IPS-18a (cell line): Measurements from ENCODE around the gene C16orf86.

Source experiments
- H3K27ac ChIP-seq: one replicate; pipeline ENCODE4 v1.5.1; 2013; ENCODE audit warnings: low read length
- H3K27me3 ChIP-seq: one replicate; pipeline ENCODE4 v1.6.1; 2013; ENCODE audit warnings: mild to moderate bottlenecking, low read length; ENCODE audit not compliant: control insufficient read depth, insufficient read depth
- H3K36me3 ChIP-seq: one replicate; pipeline ENCODE4 v1.6.1; 2013; ENCODE audit warnings: low read depth, low read length; ENCODE audit not compliant: control insufficient read depth
- H3K4me1 ChIP-seq: one replicate; pipeline ENCODE4 v1.6.1; 2013; ENCODE audit warnings: low read depth, low read length; ENCODE audit not compliant: control insufficient read depth
- H3K4me3 ChIP-seq: one replicate; pipeline ENCODE4 v1.5.1; 2013; ENCODE audit warnings: low read length
- H3K9ac ChIP-seq: one replicate; pipeline ENCODE4 v1.6.1; 2013; ENCODE audit warnings: mild to moderate bottlenecking, low read length, moderate library complexity
- H3K9me3 ChIP-seq: one replicate; pipeline ENCODE4 v1.6.1; 2013; ENCODE audit warnings: low read depth, low read length; ENCODE audit not compliant: control insufficient read depth

The C16orf86 gene

DNA sequence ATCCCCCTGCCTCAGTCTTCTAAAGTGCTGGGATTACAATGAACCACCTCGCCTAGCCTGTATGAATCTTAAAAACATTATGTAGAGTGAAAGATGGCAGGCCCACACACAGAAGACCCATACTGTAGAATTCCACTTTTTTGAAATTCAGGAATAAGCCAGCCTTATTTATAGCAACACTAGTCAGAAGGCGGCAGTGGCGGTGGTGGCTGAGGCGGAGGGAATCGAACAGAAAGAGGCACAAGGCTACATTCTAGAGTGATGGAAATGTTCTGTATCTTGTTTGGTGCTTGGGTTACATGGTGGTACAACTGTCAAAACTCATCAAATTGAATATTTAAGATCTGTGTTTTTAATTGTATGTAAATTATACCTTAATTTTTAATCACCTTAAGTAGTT, 41.2 kb downstream of the C16orf86 start:
- Histone ChIP-seq H3K36me3 (no peaks in the 10 kb centered on the region), H3K4me1 (no peaks in the 10 kb centered on the region), H3K27ac (no peak overlapping the region), H3K9ac (no peak overlapping the region), H3K27me3 (no peaks in the 10 kb centered on the region), H3K9me3 (no peaks in the 10 kb centered on the region), H3K4me3 (no peak overlapping the region)

DNA sequence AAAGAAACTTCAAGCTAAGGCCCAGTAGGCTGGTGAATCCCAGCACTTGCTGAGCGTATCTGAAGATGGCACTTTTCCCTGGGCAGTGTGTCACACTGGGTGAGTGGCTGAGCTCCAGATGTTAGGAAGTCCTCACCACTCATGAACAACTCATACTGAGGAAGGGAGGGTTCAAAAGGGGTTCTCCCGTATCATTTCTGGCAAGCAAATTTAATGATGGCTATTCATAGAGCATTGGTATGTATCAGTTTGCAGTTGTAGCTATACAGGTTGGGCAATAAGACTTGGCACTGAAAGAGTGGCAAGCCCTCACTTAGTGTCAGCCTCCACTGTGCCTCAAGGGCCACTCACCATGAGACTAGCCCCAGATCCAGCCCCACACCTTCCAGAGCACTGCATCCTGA, 41.8 kb downstream of the C16orf86 start:
- Histone ChIP-seq H3K9ac (no peak overlapping the region), H3K27ac (no peak overlapping the region), H3K9me3 (no peaks in the 10 kb centered on the region), H3K27me3 (no peaks in the 10 kb centered on the region), H3K36me3 (no peaks in the 10 kb centered on the region), H3K4me3 (no peak overlapping the region), H3K4me1 (no peaks in the 10 kb centered on the region)

DNA sequence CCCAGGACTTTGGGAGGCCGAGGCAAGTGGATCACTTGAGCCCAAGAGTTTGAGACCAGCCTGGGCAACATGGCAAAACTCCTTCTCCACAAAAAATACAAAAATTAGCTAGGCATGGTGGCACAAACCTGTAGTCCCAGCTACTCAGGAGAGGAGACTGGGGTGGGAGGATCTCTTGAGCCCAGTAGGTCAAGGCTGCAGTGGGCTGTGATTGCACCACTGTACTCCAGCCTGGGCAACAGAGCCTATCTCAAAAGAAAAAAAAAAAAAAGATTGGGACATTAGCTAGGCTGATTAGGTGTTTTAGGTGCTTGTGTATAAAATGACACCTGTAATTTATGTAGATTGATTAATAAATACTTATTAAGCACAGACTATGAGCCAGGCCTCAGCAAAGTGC, 42.4 kb downstream of the C16orf86 start:
- Histone ChIP-seq H3K9ac (no peak overlapping the region), H3K4me3 (no peak overlapping the region), H3K27me3 (no peaks in the 10 kb centered on the region), H3K4me1 (peaks cover 3% of the 10 kb centered on the region), H3K9me3 (no peaks in the 10 kb centered on the region), H3K27ac (no peak overlapping the region), H3K36me3 (no peaks in the 10 kb centered on the region)

DNA sequence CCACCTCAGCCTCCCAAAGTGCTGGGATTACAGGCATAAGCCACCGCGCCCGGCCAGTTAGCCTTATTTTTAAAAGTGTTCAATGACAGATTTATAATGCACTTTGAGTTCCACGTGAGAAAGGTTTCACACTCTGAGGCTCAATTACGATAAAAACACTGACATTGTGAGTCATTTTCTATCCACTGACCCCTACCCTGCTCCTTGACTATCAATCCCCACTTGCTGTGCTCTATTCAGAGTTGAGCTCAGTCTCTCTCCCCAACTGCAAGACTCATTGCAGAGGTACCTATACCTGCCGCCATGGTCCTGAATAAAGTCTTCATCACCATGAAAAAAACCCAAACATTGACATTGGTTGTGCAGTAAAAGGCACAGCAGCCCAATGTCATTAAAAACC, 44.0 kb downstream of the C16orf86 start:
- no peaks in the 10 kb centered on the region for H3K36me3 ChIP-seq
- peaks cover 3% of the 10 kb centered on the region for H3K4me1 ChIP-seq

DNA sequence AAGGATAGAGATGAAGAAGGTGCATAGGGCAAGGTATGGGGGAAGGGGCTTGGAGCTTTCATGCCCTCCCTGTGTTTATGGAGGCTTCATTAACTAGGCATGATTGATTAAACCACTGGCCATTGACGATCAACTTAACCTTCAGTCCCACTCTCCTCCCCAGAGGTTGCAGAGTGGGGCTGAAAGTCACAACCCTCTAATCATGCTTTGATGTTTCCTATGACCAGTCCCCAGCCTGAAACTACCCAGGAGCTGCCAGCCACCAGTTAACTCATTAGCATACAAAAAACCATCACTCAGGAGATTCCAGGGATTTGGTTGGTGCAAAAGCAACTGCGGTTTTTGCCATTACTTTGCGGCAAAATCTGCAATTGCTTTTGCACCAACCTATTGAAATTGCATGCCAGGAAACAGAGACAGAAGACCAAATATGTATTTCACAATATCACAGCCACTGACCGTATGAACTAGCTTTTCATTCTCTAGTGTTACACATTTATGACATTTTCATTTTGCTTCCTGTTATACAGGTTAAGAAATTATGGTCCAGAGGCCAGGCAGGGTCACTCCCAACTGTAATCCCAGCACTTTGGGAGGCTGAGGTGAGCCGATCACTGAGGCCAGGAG, 47.1 kb downstream of the C16orf86 start:
- no peak overlapping the region for H3K9ac ChIP-seq
- H3K4me3 ChIP-seq: no peak overlapping the region
- no peak overlapping the region for H3K27ac ChIP-seq
- H3K4me1 ChIP-seq: peaks cover 10% of the 10 kb centered on the region
- no peaks in the 10 kb centered on the region for H3K36me3 ChIP-seq
- no peaks in the 10 kb centered on the region for H3K27me3 ChIP-seq
- H3K9me3 ChIP-seq: no peaks in the 10 kb centered on the region

More for the DNA sequence above, 44.0 kb downstream of the C16orf86 start:
- no peaks in the 10 kb centered on the region for H3K27me3 ChIP-seq
- H3K9me3 ChIP-seq: no peaks in the 10 kb centered on the region
- no peak overlapping the region for H3K27ac ChIP-seq
- no peak overlapping the region for H3K4me3 ChIP-seq
- H3K9ac ChIP-seq: no peak overlapping the region

DNA sequence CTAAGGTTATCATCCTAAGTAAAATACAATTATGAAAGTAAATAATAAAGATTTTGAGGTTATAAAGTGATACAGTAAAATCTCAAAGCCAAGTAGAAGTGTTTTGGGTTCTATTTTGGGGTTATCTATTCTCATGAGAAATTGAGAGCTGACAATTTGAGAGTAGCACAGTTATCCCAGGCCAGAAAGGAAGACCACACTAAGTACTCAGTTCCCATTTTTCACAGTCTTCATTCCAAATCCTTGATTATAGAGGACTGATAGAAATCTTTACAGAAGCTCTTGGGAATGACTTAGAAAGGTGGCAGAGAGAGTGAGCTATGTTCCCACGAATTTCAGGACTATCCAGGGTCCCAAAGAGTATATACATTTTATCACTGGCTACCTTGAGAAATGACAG, 47.9 kb downstream of the C16orf86 start:
- Histone ChIP-seq H3K4me1 (peaks cover 12% of the 10 kb centered on the region), H3K9me3 (no peaks in the 10 kb centered on the region), H3K27ac (no peak overlapping the region), H3K36me3 (no peaks in the 10 kb centered on the region), H3K27me3 (no peaks in the 10 kb centered on the region), H3K4me3 (no peak overlapping the region), H3K9ac (no peak overlapping the region)

DNA sequence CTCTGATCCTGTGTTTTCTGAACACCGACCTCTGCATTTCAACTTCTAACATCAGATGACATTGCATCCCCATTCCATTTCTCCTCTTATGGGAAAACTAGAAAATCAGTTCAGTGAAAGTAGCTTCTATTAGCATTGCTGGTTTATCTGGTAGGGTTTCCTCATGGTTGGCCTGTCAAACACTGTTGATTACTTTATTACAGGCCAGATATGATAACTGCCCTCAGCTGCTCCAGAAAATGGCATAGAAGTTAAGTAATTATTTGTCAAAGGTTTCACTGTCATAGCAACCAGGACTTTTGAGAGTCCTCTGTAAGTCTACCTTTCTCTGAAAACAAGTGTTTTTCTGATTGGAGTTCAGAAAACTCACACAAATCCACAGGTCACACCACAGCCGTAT, 49.5 kb downstream of the C16orf86 start:
- Histone ChIP-seq H3K4me3 (no peak overlapping the region), H3K9me3 (no peaks in the 10 kb centered on the region), H3K36me3 (no peaks in the 10 kb centered on the region), H3K9ac (no peak overlapping the region), H3K27ac (no peak overlapping the region), H3K27me3 (no peaks in the 10 kb centered on the region), H3K4me1 (peaks cover 14% of the 10 kb centered on the region)
